Hematopoietic multipotent progenitor cell treated with erythropoietin and hydrocortisone succinate and interleukin-3 and kit ligand, for 15 days (in vitro differentiated cells): Measurements from ENCODE around the gene RBL2.
"Not testable (repeated sequence)": the region's sequence is repeated elsewhere in the genome, so short reads cannot be mapped to it uniquely, and the experiment has no call there.

ENCODE experiments used
- DNase-seq: peaks from one replicate; pipeline ENCODE4 v3.0.0-alpha.2; 2015; ENCODE audit warnings: low spot score

The RBL2 gene

GRCh38 chr16:53537626-53538025 is 103.4 kb downstream of the RBL2 start:
- DNase-seq, result no peak

GRCh38 chr16:53539346-53539745 is 105.1 kb downstream of the RBL2 start:
- not testable (repeated sequence) for DNase-seq

- DNase-seq, result not testable (repeated sequence)
These were observed 105.8 kb downstream of the RBL2 start for GRCh38 chr16:53539759-53540718.
